Upper lobe of right lung (tissue), 1 donor: ENCODE results near the gene MAPK12. TPM values are rescaled to one million over a fixed set of nuclear protein-coding genes. Genes with fewer than 3 reads are reported as not detected.
A peak's percentile ranks its signal among the peaks of the same experiment; 100 is the strongest.

Experiments
- ATAC-seq: fragments of 200-7000 bp; cut with Tn5 transposase; one replicate; pipeline ENCODE4 v1.9.1; 2020; ENCODE audit warnings: mild to moderate bottlenecking, moderate library complexity
- DNase-seq: peaks from one replicate; pipeline ENCODE4 v3.0.0-alpha.2; 2020
- H3K27ac ChIP-seq: fragments of 200-600 bp; one replicate; pipeline ENCODE4 v1.8.0; 2022
- H3K27me3 ChIP-seq: fragments of 200-600 bp; one replicate; pipeline ENCODE4 v1.8.0; 2022; ENCODE audit warnings: mild to moderate bottlenecking
- H3K36me3 ChIP-seq: fragments of 200-600 bp; one replicate; pipeline ENCODE4 v1.8.0; 2022
- H3K4me1 ChIP-seq: fragments of 200-600 bp; one replicate; pipeline ENCODE4 v1.8.0; 2022
- H3K4me3 ChIP-seq: fragments of 200-600 bp; one replicate; pipeline ENCODE4 v1.8.0; 2022; ENCODE audit warnings: mild to moderate bottlenecking
- H3K9me3 ChIP-seq: fragments of 200-600 bp; one replicate; pipeline ENCODE4 v1.8.0; 2022
- CTCF ChIP-seq: fragments of 200-600 bp; IDR thresholded peaks from one replicate; pipeline ENCODE4 v1.8.0; 2022; ENCODE audit warnings: antibody characterized with exemption
- intact Hi-C: fragments of 100-400 bp; cut with DNase I; formaldehyde crosslinking; loops from one replicate; pipeline ENCODE4 v1.11.0; 2022
- total RNA-seq: library from RNA; stranded (reverse); fragmentation: NEBNext Ultra II Directional; extraction: Animal tissue kit (Norgen Biotek cat#: 25700); gene quantifications from one replicate; pipeline ENCODE4 v1.2.1, GENCODE V29; 2021
- donor health status: DM: no; HTN: yes; CAD: no; lungs with severe emphysema.

Gene MAPK12
- total RNA-seq, 1 donor from 2014 or later, result 22.2 TPM

GRCh38 chr22:50255607-50256006 is 5.9 kb downstream of the MAPK12 start:
- Histone ChIP-seq H3K36me3 (no peaks in the 10 kb centered on the region), H3K4me3 (no peak overlapping the region), H3K27me3 (no peaks in the 10 kb centered on the region), H3K27ac (no peak overlapping the region), H3K9me3 (no peaks in the 10 kb centered on the region), H3K4me1 (peaks cover 3% of the 10 kb centered on the region)
- TF ChIP-seq CTCF, result no peak
- intact Hi-C loops, result no loop called here
- DNase-seq (no peak), ATAC-seq (no peak)

- no peaks in the 10 kb centered on the region for H3K9me3 ChIP-seq
- peaks cover 4% of the 10 kb centered on the region for H3K4me1 ChIP-seq
- intact Hi-C loops, result no loop called here
- H3K27ac ChIP-seq, result no peak overlapping the region
- H3K27me3 ChIP-seq, result no peaks in the 10 kb centered on the region
- H3K4me3 ChIP-seq, result no peak overlapping the region
- no peak for TF ChIP-seq CTCF
- ATAC-seq, result no peak
- DNase-seq, result no peak
- no peaks in the 10 kb centered on the region for H3K36me3 ChIP-seq
Measured at GRCh38 chr22:50255099-50255498, 6.4 kb downstream of the MAPK12 start.

GRCh38 chr22:50253941-50254340 is 7.5 kb downstream of the MAPK12 start:
- H3K27me3 ChIP-seq, result no peaks in the 10 kb centered on the region
- H3K4me1 ChIP-seq, result peaks cover 11% of the 10 kb centered on the region
- no peak for DNase-seq
- H3K9me3 ChIP-seq, result no peaks in the 10 kb centered on the region
- no peak for TF ChIP-seq CTCF
- no peak overlapping the region for H3K27ac ChIP-seq
- ATAC-seq, result no peak
- intact Hi-C loops, result no loop called here
- no peaks in the 10 kb centered on the region for H3K36me3 ChIP-seq
- H3K4me3 ChIP-seq, result no peak overlapping the region

- Histone ChIP-seq H3K36me3 (no peaks in the 10 kb centered on the region), H3K4me3 (no peak overlapping the region), H3K27me3 (no peaks in the 10 kb centered on the region), H3K9me3 (no peaks in the 10 kb centered on the region), H3K4me1 (peaks cover 11% of the 10 kb centered on the region), H3K27ac (no peak overlapping the region)
- ATAC-seq (no peak), DNase-seq (no peak)
- no peak for TF ChIP-seq CTCF
- intact Hi-C loops, result no loop called here
Measured at GRCh38 chr22:50253046-50253915, 8.2 kb downstream of the MAPK12 start.

GRCh38 chr22:50252082-50253045 is 9.1 kb downstream of the MAPK12 start:
- peak overlapping the region; percentile 89 for H3K4me3 ChIP-seq
- peak overlapping the region; percentile 75 for H3K27ac ChIP-seq
- peaks cover 11% of the 10 kb centered on the region for H3K4me1 ChIP-seq
- peak; percentile 72 for TF ChIP-seq CTCF
- H3K9me3 ChIP-seq, result no peaks in the 10 kb centered on the region
- no peaks in the 10 kb centered on the region for H3K27me3 ChIP-seq
- intact Hi-C loops, result no loop called here
- ATAC-seq, result peak; percentile 74
- DNase-seq, result peak; percentile 90
- H3K36me3 ChIP-seq, result peaks cover 7% of the 10 kb centered on the region
